ENCODE results near the gene C5orf46. TPM values are rescaled to one million over a fixed set of nuclear protein-coding genes. Genes with fewer than 3 reads are reported as not detected.
A peak's percentile ranks its signal among the peaks of the same experiment; 100 is the strongest.

Gene C5orf46
- total and polyA plus RNA-seq, 2 of the 4 experiments (the other 2 are of a cell fraction), result 1.3 TPM; not detected in 1

GRCh38 chr5:147935032-147935431, 28.7 kb upstream of the C5orf46 start:
- H2BK5ac ChIP-seq (ENCODE audit: low read depth, low read length, poor library complexity, severe bottlenecking), result no peak overlapping the region
- dilution Hi-C loops (cut with HindIII; ENCODE audit: low sequenced_read_pairs, unreplicated experiment), result no loop called here
- H2BK120ac ChIP-seq (ENCODE audit: low read depth, low read length), result no peak overlapping the region
- H3K9me1 ChIP-seq (ENCODE audit: insufficient read depth, low read length), result no peaks in the 10 kb centered on the region
- BruUV-seq (replicated peaks), result no TSS peak
- no peak overlapping the region for H3K56ac ChIP-seq (ENCODE audit: extremely low read depth, insufficient read depth, low read length)
- H4K91ac ChIP-seq (ENCODE audit: insufficient read depth, low read depth, low read length), result no peak overlapping the region
- H3K4me3 ChIP-seq (ENCODE audit: insufficient read depth, low read depth, low read length), result no peak overlapping the region
- H2BK20ac ChIP-seq (ENCODE audit: low read depth, low read length), result no peak overlapping the region
- H2BK15ac ChIP-seq (ENCODE audit: low read depth, low read length), result no peak overlapping the region
- no peaks in the 10 kb centered on the region for H3K4me1 ChIP-seq (ENCODE audit: control insufficient read depth, insufficient read depth, low read length)
- TF ChIP-seq CEBPB (IDR thresholded peaks at IDR 0.05; ENCODE audit: low read depth, low read length) (peak; percentile 89), MXI1 (IDR thresholded peaks at IDR 0.05; ENCODE audit: borderline replicate concordance, low read depth, low read length) (no peak), RAD21 (IDR thresholded peaks at IDR 0.05; ENCODE audit: low read length) (peak; percentile 66), CHD1 (IDR thresholded peaks at IDR 0.05; ENCODE audit: low read depth, low read length) (no peak), CTCF (conservative IDR thresholded peaks at IDR 0.05; ENCODE audit: low read depth, low read length) (peak; percentile 53), SMC3 (IDR thresholded peaks at IDR 0.05; ENCODE audit: low read depth, low read length) (peak; percentile 56; the same call in 1 of the 2 replicates)
- WGBS, 2 experiments (ENCODE audit: extremely low coverage in 2 of 2, insufficient read length in 1 of 2), result no CpG with 5 or more reads among the region's 3 CpGs
- no peak for ATAC-seq (ENCODE audit: low read depth)
- H3K18ac ChIP-seq (ENCODE audit: low read depth, low read length), result no peak overlapping the region
- no peak overlapping the region for H2AFZ ChIP-seq (replicated peaks; ENCODE audit: low read length, poor library complexity)
- no peak overlapping the region for H3K4ac ChIP-seq (ENCODE audit: low read depth, low read length)
- H3K23ac ChIP-seq (ENCODE audit: low read depth, low read length), result no peak overlapping the region
- H4K5ac ChIP-seq (ENCODE audit: low read depth, low read length), result no peak overlapping the region
- no peak overlapping the region for H3K14ac ChIP-seq (replicated peaks; ENCODE audit: low read depth, low read length)
- no peak overlapping the region for H3K9ac ChIP-seq (ENCODE audit: low read depth, low read length)
- no peaks in the 10 kb centered on the region for H3K79me1 ChIP-seq (ENCODE audit: low read depth in 1 of 2, low read length in 2 of 2)
- ChIA-PET CTCF (interaction anchor here (0.6 to 0.7 kb wide), 2 partner anchors 22 to 210 kb away, joined by 3 to 5 read pairs; no protein-coding TSS in a partner anchor), POLR2A (ENCODE audit: unreplicated experiment) (no interaction called here)
- H2AK5ac ChIP-seq (ENCODE audit: low read depth, low read length), result no peak overlapping the region
- H3K27ac ChIP-seq (ENCODE audit: insufficient read depth, low read length), result no peak overlapping the region
- in situ Hi-C loops (cut with MboI; ENCODE audit: low sequenced_read_pairs), result no loop called here
- H3K4me2 ChIP-seq (ENCODE audit: low read depth, low read length), result no peak overlapping the region
- H2AK9ac ChIP-seq (replicated peaks; ENCODE audit: low read depth, low read length, poor library complexity), result no peak overlapping the region
- intact Hi-C loops (cut with micrococcal nuclease), result loop anchor here (1.0 kb wide), 1 partner anchor 48 kb away; no protein-coding TSS in a partner anchor
- H4K8ac ChIP-seq (ENCODE audit: low read depth in 2 of 2, low read length in 2 of 2), result no peak overlapping the region
- DNase-seq, result peak; percentile 62
- H3K9me3 ChIP-seq (ENCODE audit: control insufficient read depth, insufficient read depth, low read length), result no peaks in the 10 kb centered on the region
- H3K36me3 ChIP-seq (ENCODE audit: control insufficient read depth, insufficient read depth, low read length), result no peaks in the 10 kb centered on the region
- H3K27me3 ChIP-seq (ENCODE audit: control insufficient read depth, insufficient read depth, low read length), result no peaks in the 10 kb centered on the region
- H4K20me1 ChIP-seq (ENCODE audit: insufficient read depth, low read length), result no peaks in the 10 kb centered on the region

Measured in IMR-90 (cell line).